Brain pericyte (primary cell): ENCODE data around the gene SCGB2A2.

Experiments used
- DNase-seq: peaks from one replicate; pipeline ENCODE4 v3.0.0-alpha.2; 2012; ENCODE audit warnings: low read depth, low spot score

SCGB2A2 gene

DNA sequence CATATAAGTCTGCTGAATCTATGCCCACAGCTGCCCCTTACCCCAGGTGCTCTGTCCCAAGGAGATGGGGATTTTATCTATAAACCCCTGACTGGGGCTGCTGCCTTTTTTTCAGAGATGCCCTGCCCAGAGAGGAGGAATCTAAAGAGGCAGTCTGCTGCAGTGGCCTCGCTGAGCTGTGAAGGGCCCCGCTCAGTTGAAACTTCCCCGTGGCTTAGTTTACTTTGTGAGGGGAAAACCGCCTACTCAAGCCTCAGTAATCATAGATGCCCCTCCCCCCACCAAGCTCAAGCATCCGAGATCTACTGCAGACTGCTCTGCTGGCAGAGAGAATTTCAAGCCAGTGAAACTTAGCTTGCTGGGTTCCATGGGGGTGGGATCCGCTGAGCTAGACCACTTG lies 36.3 kb downstream of the SCGB2A2 start:
- DNase-seq, result no peak

- DNase-seq, result no peak
Measured at GRCh38 chr11:62307950-62308349, 38.0 kb downstream of the SCGB2A2 start.

DNA sequence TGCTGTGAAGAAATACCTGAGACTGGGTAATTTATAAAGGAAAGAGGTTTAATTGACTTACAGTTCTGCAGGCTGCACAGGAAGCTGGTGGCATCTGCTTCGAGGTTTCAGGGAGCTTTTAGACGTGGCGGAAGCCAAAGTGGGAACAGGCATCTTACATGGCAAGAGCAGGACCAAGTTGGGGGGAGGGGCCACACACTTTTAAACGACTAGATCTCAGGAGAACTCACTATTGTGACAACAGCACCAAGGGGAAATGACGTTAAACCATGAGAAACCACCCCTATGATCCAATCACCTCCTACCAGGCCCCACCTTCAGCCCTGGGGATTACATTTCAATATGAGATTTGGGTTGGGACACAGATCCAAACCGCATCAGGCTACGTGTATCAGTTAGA lies 40.0 kb downstream of the SCGB2A2 start:
- DNase-seq, result no peak

GRCh38 chr11:62315431-62315830 lies 45.5 kb downstream of the SCGB2A2 start:
- DNase-seq, result no peak

DNA sequence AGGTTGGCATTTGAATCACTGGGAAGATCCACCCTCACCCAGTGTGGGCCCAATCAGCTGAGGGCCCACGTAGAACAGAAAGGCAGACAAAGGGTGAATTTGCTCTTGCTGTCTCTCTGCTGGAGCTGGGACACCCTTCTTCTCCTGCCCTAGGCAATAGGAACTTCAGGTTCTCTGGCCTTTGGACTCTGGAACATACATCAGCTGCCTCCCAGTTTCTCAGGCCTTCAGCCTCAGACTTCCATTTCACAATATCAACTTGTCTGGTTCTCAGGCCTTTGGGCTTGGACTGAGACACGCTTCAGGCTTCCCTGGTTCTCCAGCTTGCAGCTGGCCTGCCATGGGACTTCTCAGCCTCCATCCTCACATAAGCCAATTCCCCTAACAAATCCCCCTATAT lies 52.6 kb downstream of the SCGB2A2 start:
- DNase-seq, result no peak
